ENCODE results near the gene C12orf42. TPM values are rescaled to one million over a fixed set of nuclear protein-coding genes. Genes with fewer than 3 reads are reported as not detected.

C12orf42 gene
- under 1 TPM in 1 of 2 donors, not detected in 1; 0.17 TPM for total RNA-seq
- polyA plus RNA-seq, result under 1 TPM in 1 of 2 donors, not detected in 1; 0.14 TPM

- WGBS, result 3% methylated on average over 77 of the region's 77 CpGs
- DNase-seq (ENCODE audit: low spot score), result no peak
- Histone ChIP-seq H3K9me3 (ENCODE audit: control insufficient read depth in 4 of 4, low read length in 3 of 4) (no peaks in the 10 kb centered on the region), H3K4me1 (ENCODE audit: control insufficient read depth in 4 of 4, insufficient read depth in 4 of 4, low read length in 3 of 4) (peaks cover 4 to 8% (median 7%) of the 10 kb centered on the region in 4 donors), H3K36me3 (ENCODE audit: control insufficient read depth in 4 of 4, insufficient read depth in 3 of 4, low read depth in 1 of 4, low read length in 3 of 4) (no peaks in the 10 kb centered on the region), H3K27me3 (ENCODE audit: control insufficient read depth in 4 of 4, insufficient read depth in 4 of 4, low read length in 3 of 4) (peaks cover 0 to 13% (median 3%) of the 10 kb centered on the region in 4 donors), H3K4me3 (ENCODE audit: low read depth in 1 of 3, low read length in 3 of 3) (peak within 1 kb of the TSS in 2 of 3 donors; percentile 43 to 44), H3K27ac (ENCODE audit: low read depth in 1 of 2, low read length in 2 of 2) (no peak within 1 kb of the TSS), H3K9ac (ENCODE audit: low read depth in 1 of 2, low read length in 2 of 2) (no peak within 1 kb of the TSS)
- TF ChIP-seq REST (IDR thresholded peaks at IDR 0.05) (no peak), RXRA (IDR thresholded peaks at IDR 0.05) (no peak), YY1 (IDR thresholded peaks at IDR 0.05) (no peak), HNF4A (conservative IDR thresholded peaks at IDR 0.05) (no peak), JUND (IDR thresholded peaks at IDR 0.05) (no peak), RAD21 (IDR thresholded peaks at IDR 0.05) (peak; percentile 65 to 70), FOXA2 (IDR thresholded peaks at IDR 0.05) (no peak), EGR1 (IDR thresholded peaks at IDR 0.05; ENCODE audit: low read depth in 2 of 2) (no peak), CTCF (IDR thresholded peaks at IDR 0.05; ENCODE audit: low read depth, low read length, missing input control) (peak; percentile 29)
These were observed at the start of gene C12orf42 for GRCh38 chr12:103495469-103496456. Gene C12orf42, minus strand, starts transcription at chr12:103495968. Its CDS starts 17,542 bp downstream, at chr12:103478426.

- WGBS, result 95% methylated on average over 3 of the region's 3 CpGs
- Histone ChIP-seq H3K27ac (ENCODE audit: low read depth in 1 of 2, low read length in 2 of 2) (no peak overlapping the region), H3K36me3 (ENCODE audit: control insufficient read depth in 4 of 4, insufficient read depth in 3 of 4, low read depth in 1 of 4, low read length in 3 of 4) (no peaks in the 10 kb centered on the region), H3K4me1 (ENCODE audit: control insufficient read depth in 4 of 4, insufficient read depth in 4 of 4, low read length in 3 of 4) (no peaks in the 10 kb centered on the region), H3K9me3 (ENCODE audit: control insufficient read depth in 4 of 4, low read length in 3 of 4) (no peaks in the 10 kb centered on the region), H3K27me3 (ENCODE audit: control insufficient read depth in 4 of 4, insufficient read depth in 4 of 4, low read length in 3 of 4) (no peaks in the 10 kb centered on the region), H3K4me3 (ENCODE audit: low read depth in 1 of 3, low read length in 3 of 3) (no peak overlapping the region), H3K9ac (ENCODE audit: low read depth in 1 of 2, low read length in 2 of 2) (no peak overlapping the region)
- DNase-seq (ENCODE audit: low spot score), result no peak
- TF ChIP-seq RAD21 (IDR thresholded peaks at IDR 0.05) (no peak), HNF4A (conservative IDR thresholded peaks at IDR 0.05) (no peak), SP1 (IDR thresholded peaks at IDR 0.05) (no peak), TAF1 (conservative IDR thresholded peaks at IDR 0.05) (no peak)
These were observed 46.3 kb upstream of the C12orf42 start for GRCh38 chr12:103542078-103542477.

Measured in liver (tissue), 9 donors.